MCF 10A (cell line): ENCODE results near the gene DAB1. TPM values are rescaled to one million over a fixed set of nuclear protein-coding genes. Genes with fewer than 3 reads are reported as not detected.

Source experiments
- BruUV-seq: library from RNA; stranded (reverse); fragments of 400-500 nt; replicated peaks from 2 replicates; lab custom pipeline; 2021; lab: Mats Ljungman, UMichigan
- CTCF ChIA-PET: fragments of 300-600 bp; sonication (Branson Sonifier 250); formaldehyde crosslinking; extraction: SDS; loops from one replicate; lab custom pipeline; 2021; ENCODE audit warnings: antibody characterized with exemption, inconsistent platforms; lab: Yijun Ruan, JAX
- POLR2A ChIA-PET: fragments of 300-600, 350-650 bp; sonication (Branson Sonifier 250); formaldehyde crosslinking; extraction: SDS; loops from one replicate; lab custom pipeline; 2020; ENCODE audit warnings: antibody characterized with exemption, inconsistent platforms; lab: Yijun Ruan, JAX
- DNase-seq: peaks from one replicate; pipeline ENCODE4 v3.0.0-alpha.2; 2018; ENCODE audit not compliant: unreplicated experiment
- H3K27ac Mint-ChIP-seq: one replicate; pipeline ENCODE4 v1.8.0; 2022; ENCODE audit warnings: mild to moderate bottlenecking, low read depth, mixed read lengths; ENCODE audit not compliant: unreplicated experiment
- H3K27me3 Mint-ChIP-seq: one replicate; pipeline ENCODE4 v1.8.0; 2022; ENCODE audit warnings: mixed read lengths; ENCODE audit not compliant: insufficient read depth, unreplicated experiment
- H3K36me3 Mint-ChIP-seq: one replicate; pipeline ENCODE4 v1.8.0; 2022; ENCODE audit warnings: mild to moderate bottlenecking, moderate library complexity, mixed read lengths; ENCODE audit not compliant: insufficient read depth, unreplicated experiment
- H3K4me1 Mint-ChIP-seq: one replicate; pipeline ENCODE4 v1.8.0; 2022; ENCODE audit warnings: mixed read lengths; ENCODE audit not compliant: insufficient read depth, unreplicated experiment
- H3K4me3 Mint-ChIP-seq: one replicate; pipeline ENCODE4 v1.8.0; 2022; ENCODE audit warnings: mild to moderate bottlenecking, moderate library complexity, mixed read lengths; ENCODE audit not compliant: unreplicated experiment
- H3K9me3 Mint-ChIP-seq: one replicate; pipeline ENCODE4 v1.8.0; 2022; ENCODE audit warnings: mixed read lengths; ENCODE audit not compliant: unreplicated experiment
- CTCF ChIP-seq: fragments of 200-600 bp; IDR thresholded peaks from one replicate; pipeline ENCODE4 v1.8.0; 2022; ENCODE audit warnings: antibody characterized with exemption, mild to moderate bottlenecking; ENCODE audit not compliant: unreplicated experiment
- intact Hi-C: fragments of 100-400 bp; cut with micrococcal nuclease; formaldehyde crosslinking; loops from 2 replicates; pipeline ENCODE4 v1.14.1; 2022
- total RNA-seq: library from RNA; stranded (reverse); gene quantifications from 2 replicates; pipeline ENCODE4 v1.2.3, GENCODE V29; 2022

The DAB1 gene
- total RNA-seq, 1 experiment from 2014 or later = not detected

- no peaks in the 10 kb centered on the region for H3K9me3 Mint-ChIP-seq
- no peaks in the 10 kb centered on the region for H3K4me1 Mint-ChIP-seq
- no peak for DNase-seq
- no peaks in the 10 kb centered on the region for H3K36me3 Mint-ChIP-seq
- no peak overlapping the region for H3K27ac Mint-ChIP-seq
- POLR2A ChIA-PET = no interaction called here
- H3K27me3 Mint-ChIP-seq = no peaks in the 10 kb centered on the region
- no peak overlapping the region for H3K4me3 Mint-ChIP-seq
- no TSS peak for BruUV-seq
- intact Hi-C loops = no loop called here
- CTCF ChIA-PET = no interaction called here
- no peak for TF ChIP-seq CTCF
These were observed 465.9 kb downstream of the DAB1 start for GRCh38 chr1:56957931-56958330.

GRCh38 chr1:56954664-56955063 lies 469.2 kb downstream of the DAB1 start:
- TF ChIP-seq CTCF = no peak
- ChIA-PET CTCF (no interaction called here), POLR2A (no interaction called here)
- no peaks in the 10 kb centered on the region for H3K36me3 Mint-ChIP-seq
- no TSS peak for BruUV-seq
- H3K4me3 Mint-ChIP-seq = no peak overlapping the region
- H3K4me1 Mint-ChIP-seq = no peaks in the 10 kb centered on the region
- intact Hi-C loops = no loop called here
- peaks cover 7% of the 10 kb centered on the region for H3K9me3 Mint-ChIP-seq
- H3K27ac Mint-ChIP-seq = no peak overlapping the region
- no peak for DNase-seq
- H3K27me3 Mint-ChIP-seq = no peaks in the 10 kb centered on the region

GRCh38 chr1:56953386-56953785 lies 470.5 kb downstream of the DAB1 start:
- Mint-ChIP-seq H3K4me3 (no peak overlapping the region), H3K27me3 (no peaks in the 10 kb centered on the region), H3K36me3 (no peaks in the 10 kb centered on the region), H3K9me3 (peaks cover 7% of the 10 kb centered on the region), H3K27ac (no peak overlapping the region), H3K4me1 (no peaks in the 10 kb centered on the region)
- TF ChIP-seq CTCF = no peak
- intact Hi-C loops = no loop called here
- no TSS peak for BruUV-seq
- POLR2A ChIA-PET = no interaction called here
- CTCF ChIA-PET = interaction anchor here (0.7 kb wide), 1 partner anchor 15 kb away, joined by 3 read pairs; no protein-coding TSS in a partner anchor
- DNase-seq = no peak

- H3K4me3 Mint-ChIP-seq = no peak overlapping the region
- no peaks in the 10 kb centered on the region for H3K4me1 Mint-ChIP-seq
- BruUV-seq = no TSS peak
- intact Hi-C loops = no loop called here
- no peak for TF ChIP-seq CTCF
- no peaks in the 10 kb centered on the region for H3K36me3 Mint-ChIP-seq
- no peak overlapping the region for H3K27ac Mint-ChIP-seq
- H3K27me3 Mint-ChIP-seq = no peaks in the 10 kb centered on the region
- peaks cover 7% of the 10 kb centered on the region for H3K9me3 Mint-ChIP-seq
- ChIA-PET CTCF (no interaction called here), POLR2A (no interaction called here)
- DNase-seq = no peak
These were observed 471.4 kb downstream of the DAB1 start for GRCh38 chr1:56952501-56952900.
